Measurements from ENCODE around the gene RAMP2.

Gene RAMP2

GRCh38 chr17:42795061-42795460 is 34.0 kb downstream of the RAMP2 start:
- DNase-seq (ENCODE audit: low read depth), result no peak

- no peak for DNase-seq (ENCODE audit: low read depth)
Observed at GRCh38 chr17:42795465-42795864, 34.4 kb downstream of the RAMP2 start.

GRCh38 chr17:42796066-42796758 is 35.2 kb downstream of the RAMP2 start:
- DNase-seq (ENCODE audit: low read depth), result no peak

GRCh38 chr17:42797067-42798007 is 36.3 kb downstream of the RAMP2 start:
- no peak for DNase-seq (ENCODE audit: low read depth)

GRCh38 chr17:42798011-42798382 is 37.0 kb downstream of the RAMP2 start:
- DNase-seq (ENCODE audit: low read depth), result no peak

- DNase-seq (ENCODE audit: low read depth), result peak; percentile 74
Observed at GRCh38 chr17:42798383-42799380, 37.7 kb downstream of the RAMP2 start, which contains the start of the genes CNTD1 and COA3. Gene CNTD1, plus strand, starts transcription at chr17:42798861. Its CDS starts 207 bp downstream, at chr17:42799068. Gene COA3, minus strand, starts transcription at chr17:42798704. Its CDS starts 23 bp downstream, at chr17:42798681.

GRCh38 chr17:42803074-42803883 is 42.3 kb downstream of the RAMP2 start:
- DNase-seq (ENCODE audit: low read depth), result no peak

GRCh38 chr17:42804918-42805367 is 43.9 kb downstream of the RAMP2 start:
- DNase-seq (ENCODE audit: low read depth), result no peak

- no peak for DNase-seq (ENCODE audit: low read depth)
Observed at GRCh38 chr17:42806249-42806648, 45.2 kb downstream of the RAMP2 start.

GRCh38 chr17:42809250-42809649 is 48.2 kb downstream of the RAMP2 start:
- no peak for DNase-seq (ENCODE audit: low read depth)

All from stimulated activated CD8-positive, alpha-beta memory T cell treated with anti-CD3 and anti-CD28 coated beads, Interleukin-4, amount 100 ng/mL, for 24 hours (primary cell).